GM19452 (cell line): Measurements from ENCODE around the gene WFDC11.
"Not testable (repeated sequence)": the region's sequence is repeated elsewhere in the genome, so short reads cannot be mapped to it uniquely, and the experiment has no call there.

Experiments
- ATAC-seq: cut with Tn5 transposase; IDR thresholded peaks from one replicate; pipeline ENCODE4 v1.9.1; 2021; ENCODE audit not compliant: unreplicated experiment

The WFDC11 gene

DNA sequence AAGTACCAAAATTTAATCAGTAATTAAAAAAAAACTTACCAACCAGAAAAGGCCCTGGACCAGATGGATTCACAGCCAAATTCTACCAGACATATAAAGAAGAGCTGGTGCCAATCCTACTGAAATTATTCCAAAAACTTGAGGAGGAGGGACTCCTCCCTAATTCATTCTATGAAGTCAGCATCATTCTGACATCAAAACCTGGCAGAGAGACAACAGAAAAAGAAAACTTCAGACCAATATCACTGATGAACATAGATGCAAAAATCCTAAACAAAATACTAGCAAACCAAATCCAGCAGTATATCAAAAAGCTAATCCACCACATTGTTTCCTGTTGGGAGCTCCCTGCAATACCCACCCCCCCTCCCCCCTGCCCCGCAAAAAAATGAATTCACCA lies at the start of gene WFDC11:
TSS of gene WFDC11 (minus strand) at position 101 of the 400 bp plus-strand sequence. CDS start 19,639 bp downstream, outside the sequence.
- ATAC-seq, result no peak

DNA sequence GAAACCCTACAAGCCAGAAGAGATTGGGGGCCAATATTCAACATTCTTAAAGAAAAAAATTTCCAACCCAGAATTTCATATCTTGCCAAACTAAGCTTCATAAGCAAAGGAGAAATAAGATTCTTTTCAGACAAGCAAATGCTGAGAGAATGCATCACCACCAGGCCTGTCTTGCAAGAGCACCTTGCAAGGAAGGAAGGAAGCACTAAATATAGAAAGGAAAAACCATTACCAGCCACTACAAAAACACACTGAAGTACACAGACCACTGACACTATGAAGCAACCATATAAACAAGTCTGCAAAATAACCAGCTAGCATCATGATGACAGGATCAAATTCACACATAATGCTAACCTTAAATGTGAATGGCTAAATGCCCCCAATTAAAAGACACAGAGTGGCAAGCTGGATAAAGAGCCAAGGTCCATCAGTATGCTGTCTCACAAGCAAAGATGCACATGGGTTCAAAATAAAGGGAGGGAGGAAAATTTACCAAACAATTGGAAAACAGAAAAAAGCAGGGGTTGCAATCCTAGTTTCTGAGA lies 46.2 kb upstream of the WFDC11 start:
- ATAC-seq, result not testable (repeated sequence)

DNA sequence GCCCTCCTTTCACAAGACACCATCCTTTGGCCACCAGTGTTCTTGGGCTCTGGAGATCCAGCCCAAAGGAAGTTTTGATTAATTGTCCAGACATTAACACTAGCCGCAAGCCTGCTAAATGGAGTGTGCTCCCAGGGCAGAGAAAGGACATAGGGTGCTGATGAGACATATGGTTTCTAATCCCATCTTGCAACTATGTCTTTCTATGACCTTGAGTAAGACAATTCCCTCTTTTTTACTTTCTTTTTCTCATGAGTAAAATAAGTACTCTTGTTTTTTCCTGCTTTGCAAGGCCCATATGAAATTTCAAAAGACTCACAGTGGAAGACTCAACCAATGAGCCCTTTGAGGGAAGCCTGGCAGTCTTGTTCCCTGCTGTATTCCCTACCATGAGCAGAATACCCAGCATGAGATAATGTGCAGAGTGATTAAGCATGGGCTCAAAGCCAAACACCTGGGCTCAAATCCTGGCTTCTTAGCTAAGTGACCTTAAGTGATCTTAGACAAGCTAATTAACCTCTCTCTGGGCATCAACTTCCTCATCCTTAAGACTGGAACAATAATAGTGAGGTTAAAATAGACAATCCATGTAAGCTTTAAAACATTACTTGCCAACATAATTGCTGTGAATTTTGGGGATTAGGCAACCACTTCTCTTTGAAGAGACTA lies 35.1 kb upstream of the WFDC11 start, which contains the start of gene WFDC10B:
TSS of gene WFDC10B (minus strand) at position 51 of the 669 bp plus-strand sequence. CDS start 19,027 bp downstream, outside the sequence.
- no peak for ATAC-seq

DNA sequence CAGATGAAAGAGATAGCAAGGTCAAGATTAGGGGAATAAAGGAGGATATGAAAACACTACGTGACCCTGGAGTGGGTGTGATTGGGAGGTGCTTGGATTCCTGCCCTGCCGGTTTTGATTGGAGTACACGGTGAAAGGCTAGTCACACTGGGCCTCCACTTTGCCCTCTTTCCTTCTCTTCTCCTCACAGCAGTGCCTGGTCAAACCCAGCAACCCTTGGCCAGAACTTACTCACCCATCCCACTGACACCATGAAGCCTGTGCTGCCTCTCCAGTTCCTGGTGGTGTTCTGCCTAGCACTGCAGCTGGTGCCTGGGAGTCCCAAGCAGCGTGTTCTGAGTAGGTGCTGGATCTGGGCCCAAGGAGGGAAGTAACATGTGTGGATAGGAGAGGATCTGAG lies 31.8 kb upstream of the WFDC11 start, which contains the start of gene WFDC13:
TSS of gene WFDC13 (plus strand) at position 166 of the 400 bp plus-strand sequence. CDS start at position 252, 86 bp downstream.
- no peak for ATAC-seq

DNA sequence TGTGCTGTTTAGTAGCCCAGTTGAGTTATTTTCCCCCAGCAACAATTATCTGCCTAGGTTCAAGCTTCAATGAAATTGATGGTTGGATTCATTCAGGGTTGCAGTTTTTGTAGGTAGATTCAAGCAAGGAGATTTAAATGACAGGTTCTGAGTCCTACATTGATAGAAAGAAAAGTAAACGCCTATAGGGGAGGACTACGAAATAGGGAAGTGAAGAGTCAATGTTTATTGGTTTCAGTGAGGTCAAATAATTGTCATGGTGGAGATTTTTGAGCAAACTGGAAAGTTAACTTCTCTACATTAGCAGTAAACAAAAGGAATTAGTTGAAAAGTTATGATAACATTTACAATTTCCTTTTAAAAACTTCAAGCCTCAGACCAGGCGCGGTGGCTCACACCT lies 31.1 kb upstream of the WFDC11 start:
- no peak for ATAC-seq

DNA sequence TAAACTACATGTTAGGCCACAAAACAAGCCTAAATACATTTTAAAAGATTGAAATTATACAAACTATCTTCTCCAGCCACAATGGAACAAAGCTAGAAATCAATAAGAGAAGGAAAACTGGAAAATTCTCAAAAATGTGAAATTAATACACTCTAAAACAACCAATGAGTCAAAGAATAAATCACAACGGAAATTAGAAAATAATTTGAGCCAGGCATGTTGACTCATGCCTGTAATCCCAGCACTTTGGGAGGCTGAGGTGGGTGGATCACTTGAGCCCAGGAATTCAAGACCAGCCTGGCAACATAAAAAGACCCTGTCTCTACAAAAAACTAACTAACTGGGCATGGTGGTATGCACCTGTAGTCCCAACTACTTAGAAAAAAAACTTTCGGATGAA lies 25.5 kb upstream of the WFDC11 start:
- no peak for ATAC-seq

DNA sequence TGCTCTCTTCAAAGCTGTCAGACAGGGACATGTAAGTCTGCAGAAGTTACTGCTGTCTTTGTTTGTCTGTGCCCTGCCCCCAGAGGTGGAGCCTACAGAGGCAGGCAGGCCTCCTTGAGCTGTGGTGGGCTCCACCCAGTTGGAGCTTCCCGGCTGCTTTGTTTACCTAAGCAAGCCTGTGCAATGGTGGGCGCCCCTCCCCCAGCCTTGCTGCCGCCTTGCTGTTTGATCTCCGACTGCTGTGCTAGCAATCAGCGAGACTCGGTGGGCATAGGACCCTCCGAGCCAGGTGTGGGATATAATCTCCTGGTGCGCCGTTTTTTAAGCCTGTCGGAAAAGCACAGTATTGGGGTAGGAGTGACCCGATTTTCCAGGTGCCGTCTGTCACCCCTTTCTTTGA lies 23.3 kb upstream of the WFDC11 start:
- not testable (repeated sequence) for ATAC-seq

DNA sequence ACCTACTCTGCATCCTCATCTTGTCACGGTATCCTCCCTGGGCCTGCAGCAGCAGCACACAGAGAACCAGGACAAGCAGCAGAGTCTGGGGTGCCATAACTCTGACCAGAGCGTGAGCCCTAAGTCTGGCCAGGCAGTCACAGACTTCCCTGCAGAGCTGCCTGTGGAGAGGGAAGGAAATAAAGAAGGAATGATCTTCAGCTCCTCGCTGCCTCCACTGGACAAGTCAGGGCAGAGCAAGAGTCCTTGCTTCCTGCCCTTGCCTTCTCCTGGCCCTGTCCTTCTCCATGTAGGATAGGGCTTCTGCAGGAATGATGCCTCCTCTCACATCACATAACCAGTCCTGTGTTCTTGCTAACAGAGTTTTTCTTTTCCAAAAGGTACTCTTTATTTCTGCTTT lies 15.9 kb upstream of the WFDC11 start:
- no peak for ATAC-seq

DNA sequence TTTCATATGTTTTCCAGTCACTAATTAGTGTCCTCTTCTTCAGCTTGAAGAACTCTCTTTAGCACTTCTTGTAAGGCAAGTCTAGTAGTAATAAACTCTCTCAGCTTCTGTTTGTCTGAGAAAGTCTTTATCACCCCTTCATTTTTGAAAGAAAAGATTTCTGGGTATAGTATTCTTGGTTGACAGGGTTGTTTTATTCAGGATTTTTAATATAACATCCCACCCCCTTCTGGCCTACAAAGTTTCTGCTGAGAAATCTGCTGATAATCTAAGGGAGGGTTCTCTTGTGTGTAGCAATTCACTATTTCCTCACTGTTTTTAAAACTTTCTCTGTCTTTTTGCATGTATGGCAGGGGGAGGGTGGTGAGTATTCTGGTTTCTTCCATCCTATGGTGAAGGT lies 9.6 kb upstream of the WFDC11 start:
- no peak for ATAC-seq

DNA sequence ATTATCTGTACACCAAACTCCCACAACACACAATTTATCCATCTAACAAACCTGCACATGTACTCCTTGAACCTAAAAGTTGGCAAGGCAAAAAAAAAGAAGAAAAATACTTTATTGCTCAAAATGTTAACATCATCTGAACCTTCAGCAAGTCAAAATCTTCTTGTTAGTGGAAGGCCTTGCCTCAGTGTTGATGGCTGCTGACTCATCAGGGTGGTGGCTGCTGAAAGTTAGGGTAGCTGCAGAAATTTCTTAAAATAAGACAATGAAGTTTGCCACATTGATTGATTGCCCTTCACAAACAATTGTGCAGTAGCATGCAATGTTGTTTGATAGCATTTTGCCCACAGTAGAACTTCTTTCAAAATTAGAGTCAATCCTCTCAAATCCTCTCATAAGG lies 2.7 kb upstream of the WFDC11 start:
- no peak for ATAC-seq

DNA sequence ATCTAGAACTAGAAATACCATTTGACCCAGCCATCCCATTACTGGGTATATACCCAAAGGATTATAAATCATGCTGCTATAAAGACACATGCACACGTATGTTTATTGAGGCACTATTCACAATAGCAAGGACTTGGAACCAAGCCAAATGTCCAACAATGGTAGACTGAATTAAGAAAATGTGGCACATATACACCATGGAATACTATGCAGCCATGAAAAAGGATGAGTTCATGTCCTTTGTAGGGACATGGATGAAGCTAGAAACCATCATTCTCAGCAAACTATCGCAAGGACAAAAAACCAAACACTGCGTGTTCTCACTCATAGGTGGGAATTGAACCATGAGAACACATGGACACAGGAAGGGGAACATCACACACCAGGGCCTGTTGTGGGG lies 13.0 kb downstream of the WFDC11 start:
- not testable (repeated sequence) for ATAC-seq

DNA sequence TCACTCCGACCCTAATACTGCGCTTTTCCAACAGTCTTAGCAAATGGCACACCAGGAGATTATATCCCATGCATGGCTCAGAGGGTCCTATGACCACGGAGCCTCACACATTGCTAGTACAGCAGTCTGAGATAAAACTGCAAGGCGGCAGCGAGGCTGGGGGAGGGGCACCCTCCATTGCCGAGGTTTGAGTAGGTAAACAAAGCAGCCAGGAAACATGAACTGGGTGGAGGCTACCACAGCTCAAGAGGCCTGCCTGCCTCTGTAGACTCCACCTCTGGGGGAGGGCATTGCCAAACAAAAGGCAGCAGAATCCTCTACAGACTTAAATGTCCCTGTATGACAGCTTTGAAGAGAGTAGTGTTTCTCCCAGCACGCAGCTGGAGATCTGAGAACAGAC lies 18.3 kb downstream of the WFDC11 start:
- not testable (repeated sequence) for ATAC-seq

DNA sequence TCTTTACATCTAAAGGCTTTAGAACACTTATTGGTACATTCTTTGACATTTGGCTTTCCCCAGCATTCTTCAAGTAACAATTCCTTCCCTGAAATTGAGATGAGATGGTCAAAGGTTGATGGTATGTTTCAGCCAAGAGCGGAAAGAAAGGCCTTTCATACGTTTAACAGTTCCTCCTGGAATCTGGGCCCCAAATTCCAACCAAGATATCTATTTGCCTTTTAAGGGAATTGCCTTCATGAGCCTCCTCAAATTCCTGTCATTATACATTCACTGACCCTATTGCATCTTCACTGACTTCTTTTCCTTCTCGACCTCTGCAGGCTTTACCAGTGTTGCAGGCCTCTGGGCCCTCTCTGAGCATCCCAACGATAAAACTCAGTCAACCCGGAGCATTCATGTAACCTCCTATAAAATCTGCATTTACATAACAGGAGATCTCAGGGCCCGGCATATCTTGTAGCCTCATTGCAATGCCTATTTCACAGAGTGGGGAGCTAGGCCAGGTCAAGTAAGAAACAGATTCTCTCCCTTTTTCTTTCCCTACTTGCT lies 20.7 kb downstream of the WFDC11 start:
- no peak for ATAC-seq

DNA sequence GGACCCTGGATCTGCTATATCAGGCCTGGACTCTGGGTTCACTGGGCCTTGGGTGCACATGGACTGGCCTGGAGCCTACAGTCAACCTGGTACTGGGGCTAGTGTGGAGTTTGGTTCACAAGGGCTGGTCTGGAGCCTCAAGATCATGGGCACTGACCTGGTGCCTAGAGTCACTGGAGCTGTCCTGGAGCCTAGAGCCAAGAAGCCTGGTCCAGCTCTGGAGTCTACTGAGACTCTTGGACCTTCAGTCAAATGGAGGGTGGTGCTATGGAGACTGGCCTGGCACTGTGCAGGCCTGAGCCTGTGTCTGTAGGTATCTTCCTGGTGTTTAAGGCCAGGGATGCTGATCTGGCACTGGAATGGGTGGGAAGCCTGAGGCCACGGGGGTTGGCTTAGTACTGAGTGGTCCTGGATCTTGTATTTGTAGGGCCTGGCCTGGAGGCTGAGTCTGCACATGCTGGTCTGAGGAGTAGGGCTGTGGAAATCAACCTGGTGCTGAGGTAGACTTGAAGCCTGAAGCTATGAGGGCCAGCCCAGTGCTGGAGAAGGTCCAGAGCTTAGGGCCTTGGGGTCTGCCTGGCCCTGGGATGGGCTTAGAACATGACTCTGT lies 22.5 kb downstream of the WFDC11 start:
- no peak for ATAC-seq

DNA sequence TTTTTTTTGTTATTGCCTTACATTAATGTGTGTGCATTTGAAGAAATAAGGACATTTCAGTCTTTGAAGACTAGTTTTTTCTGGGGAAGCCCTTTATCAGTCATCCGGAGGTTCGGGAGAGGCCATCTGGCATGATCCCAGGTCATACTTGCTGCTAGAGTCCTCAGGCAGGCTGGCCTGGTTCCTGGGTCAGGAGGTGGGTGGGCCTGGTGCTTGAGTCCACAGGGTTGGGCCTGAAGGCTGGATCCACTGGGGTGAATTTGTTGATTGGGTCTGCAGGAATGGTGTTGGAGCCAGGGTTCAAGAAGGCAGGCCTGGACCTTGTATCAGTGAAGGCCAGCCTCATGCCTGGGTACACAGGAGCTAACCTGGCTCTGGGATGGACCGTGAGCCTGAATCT lies 23.2 kb downstream of the WFDC11 start:
- ATAC-seq, result no peak

DNA sequence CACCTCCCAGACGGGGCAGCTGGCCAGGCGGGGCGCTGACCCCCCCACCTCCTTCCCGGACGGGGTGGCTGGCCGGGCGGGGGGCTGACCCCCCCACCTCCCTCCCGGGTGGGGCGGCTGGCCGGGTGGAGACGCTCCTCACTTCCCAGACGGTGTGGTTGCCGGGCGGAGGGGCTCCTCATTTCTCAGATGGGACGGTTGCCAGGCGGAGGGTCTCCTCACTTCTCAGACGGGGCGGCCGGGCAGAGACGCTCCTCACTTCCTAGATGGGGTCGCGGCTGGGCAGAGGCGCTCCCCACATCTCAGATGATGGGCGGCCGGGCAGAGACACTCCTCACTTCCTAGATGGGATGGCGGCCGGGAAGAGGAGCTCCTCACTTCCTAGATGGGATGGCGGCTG lies 24.2 kb downstream of the WFDC11 start:
- not testable (repeated sequence) for ATAC-seq

DNA sequence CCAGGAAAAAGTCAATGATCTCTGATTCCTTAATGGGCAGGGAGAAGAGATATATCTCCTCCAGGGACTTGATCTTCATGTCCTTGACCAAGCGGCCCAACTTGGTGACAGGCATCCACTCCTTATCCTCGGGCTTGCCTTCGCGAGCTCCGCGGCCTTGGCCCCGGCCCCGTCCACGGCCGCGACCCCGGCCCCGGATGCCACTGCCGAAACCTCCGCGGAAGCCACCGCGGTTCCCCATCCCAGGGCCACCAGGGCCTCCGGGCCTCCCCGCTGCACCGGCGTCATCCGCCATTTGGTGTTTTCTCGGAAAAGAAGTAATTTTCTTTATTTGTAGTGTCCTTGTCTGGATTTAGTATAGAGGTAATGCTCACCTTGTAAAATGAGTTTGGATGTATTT lies 29.0 kb downstream of the WFDC11 start:
- not testable (repeated sequence) for ATAC-seq

DNA sequence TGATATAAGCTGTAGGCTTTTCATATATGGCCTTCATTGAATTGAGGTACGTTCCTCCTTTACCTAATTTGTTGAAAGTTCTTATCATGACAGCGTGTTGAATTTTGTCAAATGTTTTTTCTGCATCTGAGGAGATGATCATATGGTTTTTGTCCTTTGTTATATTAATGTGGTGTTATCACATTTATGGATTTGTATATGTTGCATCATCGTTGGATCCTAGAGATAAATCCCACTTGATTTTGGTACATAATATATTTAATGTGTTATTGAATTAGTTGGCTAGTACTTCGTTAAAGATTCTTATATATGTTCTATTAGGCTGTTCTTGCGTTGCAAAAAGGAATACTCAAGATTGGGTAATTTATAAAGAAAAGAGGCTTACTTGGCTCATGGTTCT lies 30.4 kb downstream of the WFDC11 start:
- ATAC-seq, result no peak

DNA sequence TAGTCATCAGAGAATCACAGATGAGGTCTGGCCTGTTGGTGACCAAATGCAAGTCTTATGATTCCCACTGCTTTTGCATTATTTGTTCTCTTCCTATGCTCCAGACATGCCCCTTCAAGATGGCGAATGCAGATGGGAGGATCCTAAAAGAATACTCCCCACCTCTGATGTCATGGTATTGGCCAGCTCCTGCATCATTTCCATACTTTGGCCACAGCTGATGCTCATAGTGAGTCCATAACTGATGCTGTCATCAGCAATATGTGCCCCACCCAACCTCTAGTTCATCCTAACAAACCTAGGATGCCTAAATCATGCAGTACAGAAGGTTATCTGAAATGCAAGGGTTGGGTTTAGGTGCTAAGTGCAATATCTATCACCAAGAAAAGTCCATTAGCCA lies 33.5 kb downstream of the WFDC11 start:
- ATAC-seq, result no peak

DNA sequence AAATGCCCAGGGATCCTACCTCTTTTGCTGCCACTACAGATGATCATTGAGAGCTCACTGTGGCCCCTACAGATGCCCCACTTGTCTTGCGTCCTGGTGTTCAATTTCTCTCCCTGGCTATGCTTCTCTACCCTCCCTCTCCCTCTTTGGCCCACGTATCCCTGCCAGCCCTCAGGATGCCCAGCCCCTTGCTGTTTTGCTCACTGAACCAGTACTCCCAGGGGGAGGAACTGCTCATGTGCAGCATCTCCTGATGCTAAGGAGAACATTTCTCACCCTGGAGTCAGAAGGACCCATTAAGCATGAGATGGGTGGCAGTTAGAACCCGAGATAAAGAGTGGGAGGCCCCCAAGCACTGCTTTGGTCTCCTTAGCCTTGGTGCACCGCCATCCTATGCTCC lies 38.9 kb downstream of the WFDC11 start, which contains the start of gene WFDC9:
TSS of gene WFDC9 (minus strand) at position 101 of the 400 bp plus-strand sequence. CDS start 21,103 bp downstream, outside the sequence.
- no peak for ATAC-seq

DNA sequence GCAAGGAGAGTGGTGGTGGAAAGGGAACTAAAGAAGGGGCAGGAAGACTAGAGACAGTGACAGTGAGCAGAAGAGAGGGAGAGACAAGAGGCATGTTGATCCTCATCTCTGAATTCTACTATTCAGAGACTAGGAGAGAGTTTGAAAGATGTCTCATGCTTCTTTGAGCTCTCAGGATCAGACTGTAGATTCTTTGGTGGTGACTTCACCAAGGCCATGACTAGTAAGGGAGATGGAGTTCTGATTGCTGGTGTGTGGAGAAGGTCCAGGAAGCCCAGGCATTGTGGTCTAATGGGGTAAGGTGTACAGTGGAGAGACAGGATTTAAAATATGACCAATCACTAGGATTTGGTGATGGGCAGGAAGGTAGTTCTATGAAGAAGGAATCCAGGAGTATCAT lies 39.7 kb downstream of the WFDC11 start:
- ATAC-seq, result no peak
